Measurements from ENCODE around the gene JAZF1.
A peak's percentile ranks its signal among the peaks of the same experiment; 100 is the strongest.

Gene JAZF1

DNA sequence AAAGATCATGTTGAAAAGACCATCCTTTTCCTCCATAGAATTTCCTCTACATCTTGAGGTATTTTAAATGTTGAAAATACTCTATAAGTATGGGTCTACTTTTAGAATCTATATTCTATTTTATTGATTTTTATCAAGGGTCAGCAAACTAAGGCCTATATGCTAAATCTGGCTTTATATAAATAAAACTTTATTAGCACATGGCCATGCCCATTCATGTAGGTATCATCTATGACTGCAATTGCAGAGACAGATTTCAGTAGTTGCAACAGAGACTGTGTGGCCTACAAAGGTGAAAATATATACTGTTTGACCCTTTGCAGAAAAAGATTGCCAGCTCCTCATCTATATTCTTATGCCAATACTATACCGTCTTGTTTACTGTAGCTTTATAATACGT lies 367.9 kb downstream of the JAZF1 start:
- TF ChIP-seq, protein P1, sequence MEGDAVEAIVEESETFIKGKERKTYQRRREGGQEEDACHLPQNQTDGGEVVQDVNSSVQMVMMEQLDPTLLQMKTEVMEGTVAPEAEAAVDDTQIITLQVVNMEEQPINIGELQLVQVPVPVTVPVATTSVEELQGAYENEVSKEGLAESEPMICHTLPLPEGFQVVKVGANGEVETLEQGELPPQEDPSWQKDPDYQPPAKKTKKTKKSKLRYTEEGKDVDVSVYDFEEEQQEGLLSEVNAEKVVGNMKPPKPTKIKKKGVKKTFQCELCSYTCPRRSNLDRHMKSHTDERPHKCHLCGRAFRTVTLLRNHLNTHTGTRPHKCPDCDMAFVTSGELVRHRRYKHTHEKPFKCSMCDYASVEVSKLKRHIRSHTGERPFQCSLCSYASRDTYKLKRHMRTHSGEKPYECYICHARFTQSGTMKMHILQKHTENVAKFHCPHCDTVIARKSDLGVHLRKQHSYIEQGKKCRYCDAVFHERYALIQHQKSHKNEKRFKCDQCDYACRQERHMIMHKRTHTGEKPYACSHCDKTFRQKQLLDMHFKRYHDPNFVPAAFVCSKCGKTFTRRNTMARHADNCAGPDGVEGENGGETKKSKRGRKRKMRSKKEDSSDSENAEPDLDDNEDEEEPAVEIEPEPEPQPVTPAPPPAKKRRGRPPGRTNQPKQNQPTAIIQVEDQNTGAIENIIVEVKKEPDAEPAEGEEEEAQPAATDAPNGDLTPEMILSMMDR (conservative IDR thresholded peaks at IDR 0.05; ENCODE audit: low read depth, low read length) = no peak
- no peak for DNase-seq (ENCODE audit: low read depth)

DNA sequence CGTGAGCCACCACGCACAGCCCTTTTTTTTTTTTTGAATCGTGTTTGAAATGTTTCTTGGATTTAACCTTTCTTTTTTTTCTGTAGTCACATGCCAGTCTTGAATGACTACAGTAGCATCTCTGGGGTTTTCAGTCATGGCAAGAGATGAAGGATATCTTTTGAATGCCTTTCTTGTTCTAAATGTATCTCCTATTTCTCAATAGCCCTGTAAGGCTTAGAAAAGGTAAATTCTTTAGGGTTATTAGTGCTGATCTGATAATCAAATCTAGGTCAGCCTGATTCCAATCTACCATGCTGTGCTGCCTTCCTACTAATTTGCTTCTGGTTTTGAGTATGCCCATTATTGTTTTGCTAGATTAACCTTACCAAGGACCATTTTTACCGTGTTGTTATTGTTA lies 370.4 kb downstream of the JAZF1 start:
- H3K4me3 ChIP-seq (ENCODE audit: low read depth, low read length) = no peak overlapping the region
- no peak for DNase-seq (ENCODE audit: low read depth)
- TF ChIP-seq, protein P1 (conservative IDR thresholded peaks at IDR 0.05; ENCODE audit: low read depth, low read length) = no peak

More for the DNA sequence above, 367.9 kb downstream of the JAZF1 start:
- H3K4me3 ChIP-seq (ENCODE audit: low read depth, low read length) = no peak overlapping the region

DNA sequence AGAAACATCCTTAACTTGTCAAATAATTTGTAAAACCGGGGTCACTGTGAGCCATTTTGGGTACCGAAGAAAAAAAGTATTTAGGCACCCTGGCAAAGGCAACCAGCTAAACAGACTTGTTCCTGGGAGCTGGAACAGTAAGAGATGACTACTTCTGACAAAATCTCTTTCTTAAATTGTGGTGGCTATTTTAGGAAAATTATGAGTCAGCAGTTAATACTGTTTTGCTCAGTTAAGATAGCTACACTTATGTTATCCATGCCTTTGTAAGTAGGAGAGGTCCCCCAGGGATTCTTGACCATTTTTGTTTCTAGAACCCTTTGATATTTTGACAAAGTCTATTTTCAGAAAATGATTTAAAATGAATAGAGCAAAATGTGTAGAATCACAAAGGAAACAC lies 372.0 kb downstream of the JAZF1 start:
- peak; percentile 78 for DNase-seq (ENCODE audit: low read depth)
- TF ChIP-seq, protein P1 (conservative IDR thresholded peaks at IDR 0.05; ENCODE audit: low read depth, low read length) = no peak
- H3K4me3 ChIP-seq (ENCODE audit: low read depth, low read length) = no peak overlapping the region

DNA sequence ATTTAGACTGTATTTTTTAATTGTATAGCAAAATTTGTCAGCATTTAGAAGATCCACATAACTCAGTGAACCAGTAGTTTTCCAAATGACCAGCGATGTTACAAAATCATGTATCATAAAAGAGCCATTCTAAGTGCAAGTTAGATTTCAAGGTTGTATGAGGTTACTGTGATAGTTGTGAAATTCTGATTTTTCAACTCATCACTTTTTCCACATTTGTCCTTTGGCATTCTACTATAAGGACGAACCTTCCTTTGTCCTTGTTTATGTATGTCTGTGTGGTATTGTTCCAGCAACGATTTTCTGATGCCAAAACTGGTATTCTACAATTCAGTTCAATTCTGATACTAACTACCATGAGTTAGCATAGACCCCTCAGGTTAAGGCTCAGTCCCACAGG lies 376.5 kb downstream of the JAZF1 start:
- no peak for DNase-seq (ENCODE audit: low read depth)
- TF ChIP-seq, protein P1 (conservative IDR thresholded peaks at IDR 0.05; ENCODE audit: low read depth, low read length) = no peak
- no peak overlapping the region for H3K4me3 ChIP-seq (ENCODE audit: low read depth, low read length)

DNA sequence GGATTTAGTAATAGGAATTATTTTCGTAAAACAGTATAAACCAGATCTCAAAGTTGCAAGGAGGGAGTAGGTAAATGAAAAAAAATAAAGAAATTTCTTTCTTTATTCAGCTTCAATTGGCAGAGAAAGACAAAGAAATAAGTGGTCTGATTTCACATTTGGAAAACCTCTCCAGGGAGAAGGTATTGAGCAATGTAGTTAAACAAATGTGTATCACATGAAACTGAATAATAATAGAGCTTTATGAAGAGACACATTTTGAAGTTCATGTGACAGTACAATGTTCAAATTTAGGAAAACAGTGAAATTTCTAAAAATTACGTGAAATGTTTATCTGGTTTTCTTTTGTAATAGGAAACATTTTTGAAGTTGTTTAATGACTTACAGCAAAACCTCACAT lies 377.6 kb downstream of the JAZF1 start:
- no peak overlapping the region for H3K4me3 ChIP-seq (ENCODE audit: low read depth, low read length)
- TF ChIP-seq, protein P1 (conservative IDR thresholded peaks at IDR 0.05; ENCODE audit: low read depth, low read length) = no peak
- peak; percentile 60 for DNase-seq (ENCODE audit: low read depth)

DNA sequence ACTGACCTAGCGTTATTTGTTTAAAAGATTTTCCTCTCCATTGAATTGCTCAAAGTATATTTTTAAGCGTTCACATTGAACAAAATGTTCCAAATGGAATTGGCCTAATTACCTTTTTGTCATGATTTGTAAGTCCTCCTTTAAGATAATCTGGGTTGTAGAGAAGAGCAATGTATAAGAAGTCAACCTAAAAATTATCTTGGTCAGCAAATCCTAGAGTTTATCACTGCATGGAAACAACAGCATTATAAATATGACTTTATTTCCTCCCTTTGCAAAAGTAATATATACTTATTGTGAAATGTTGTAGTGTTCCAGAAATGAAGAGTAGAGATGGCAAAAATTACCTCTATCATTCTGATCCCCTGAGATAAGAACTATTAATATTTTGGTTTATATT lies 381.4 kb downstream of the JAZF1 start:
- no peak for DNase-seq (ENCODE audit: low read depth)
- TF ChIP-seq, protein P1 (conservative IDR thresholded peaks at IDR 0.05; ENCODE audit: low read depth, low read length) = no peak
- H3K4me3 ChIP-seq (ENCODE audit: low read depth, low read length) = no peak overlapping the region

DNA sequence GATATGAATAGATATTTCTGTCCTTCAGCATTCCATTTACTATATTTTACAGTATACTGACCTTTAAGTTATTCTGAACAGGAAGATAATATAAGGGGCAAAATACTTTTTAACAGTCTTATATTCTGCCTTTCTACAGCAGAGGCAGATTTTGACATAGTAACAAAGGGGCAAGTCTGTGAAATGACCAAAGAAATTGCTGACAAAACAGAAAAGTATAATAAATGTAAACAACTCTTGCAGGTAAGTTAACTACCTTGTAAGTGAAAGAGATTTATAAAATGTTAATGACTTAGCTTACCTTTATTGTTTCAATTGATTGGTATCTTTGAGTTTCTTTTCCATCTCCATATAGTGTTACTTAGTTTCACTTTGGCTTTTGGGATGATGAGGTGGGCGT lies 384.6 kb downstream of the JAZF1 start:
- DNase-seq (ENCODE audit: low read depth) = no peak
- no peak overlapping the region for H3K4me3 ChIP-seq (ENCODE audit: low read depth, low read length)
- TF ChIP-seq, protein P1 (conservative IDR thresholded peaks at IDR 0.05; ENCODE audit: low read depth, low read length) = no peak

Data from choroid plexus epithelial cell (primary cell).